ENCODE measurements around the gene ITPR1.

The ITPR1 gene

GRCh38 chr3:4666071-4666470, 172.9 kb downstream of the ITPR1 start:
- TF ChIP-seq YY1 (IDR thresholded peaks at IDR 0.05; ENCODE audit: insufficient read depth, insufficient read length) (no peak), ZNF274 (IDR thresholded peaks at IDR 0.05; ENCODE audit: low read depth, low read length) (no peak), SUZ12 (IDR thresholded peaks at IDR 0.05; ENCODE audit: extremely low read depth, insufficient read depth, insufficient read length) (no peak)
- Histone ChIP-seq H3K27me3 (ENCODE audit: insufficient read depth, insufficient read length) (no peaks in the 10 kb centered on the region), H3K36me3 (ENCODE audit: insufficient read depth, insufficient read length, low read length) (peaks cover 17% of the 10 kb centered on the region), H3K4me3 (ENCODE audit: insufficient read length, low read depth) (no peak overlapping the region), H3K9me3 (ENCODE audit: insufficient read depth, low read length) (no peaks in the 10 kb centered on the region), H3K4me1 (ENCODE audit: insufficient read depth, insufficient read length) (no peaks in the 10 kb centered on the region), H3K9ac (ENCODE audit: insufficient read length, low read depth) (no peak overlapping the region)
- no peak for DNase-seq (ENCODE audit: low read depth, low spot score)

DNA sequence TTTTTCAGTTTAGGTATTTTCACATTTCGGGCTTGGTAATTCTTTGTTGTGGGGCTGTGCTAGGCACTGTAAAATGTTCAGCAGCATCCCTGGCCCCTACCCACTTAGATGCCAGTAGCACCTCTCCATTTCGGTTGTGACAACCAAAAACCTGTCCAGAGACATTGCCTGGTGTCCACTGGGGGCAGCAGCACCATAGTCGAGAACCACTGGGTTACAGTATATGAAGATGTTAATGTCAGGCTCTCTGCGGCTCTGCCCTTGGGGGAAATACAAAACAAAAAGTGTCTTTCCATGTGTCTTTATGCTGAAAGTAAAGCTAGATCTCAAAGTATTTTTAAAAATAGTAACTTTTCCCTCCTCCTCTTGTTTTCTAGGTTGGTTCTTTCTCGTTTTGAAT, 177.2 kb downstream of the ITPR1 start:
- H3K4me1 ChIP-seq (ENCODE audit: insufficient read depth, insufficient read length), result no peaks in the 10 kb centered on the region
- peaks cover 2% of the 10 kb centered on the region for H3K36me3 ChIP-seq (ENCODE audit: insufficient read depth, insufficient read length, low read length)
- DNase-seq (ENCODE audit: low read depth, low spot score), result no peak
- H3K9ac ChIP-seq (ENCODE audit: insufficient read length, low read depth), result no peak overlapping the region
- TF ChIP-seq YY1 (IDR thresholded peaks at IDR 0.05; ENCODE audit: insufficient read depth, insufficient read length), result no peak
- TF ChIP-seq SUZ12 (IDR thresholded peaks at IDR 0.05; ENCODE audit: extremely low read depth, insufficient read depth, insufficient read length), result no peak
- no peak for TF ChIP-seq ZNF274 (IDR thresholded peaks at IDR 0.05; ENCODE audit: low read depth, low read length)
- no peaks in the 10 kb centered on the region for H3K27me3 ChIP-seq (ENCODE audit: insufficient read depth, insufficient read length)
- H3K9me3 ChIP-seq (ENCODE audit: insufficient read depth, low read length), result no peaks in the 10 kb centered on the region
- H3K4me3 ChIP-seq (ENCODE audit: insufficient read length, low read depth), result no peak overlapping the region

DNA sequence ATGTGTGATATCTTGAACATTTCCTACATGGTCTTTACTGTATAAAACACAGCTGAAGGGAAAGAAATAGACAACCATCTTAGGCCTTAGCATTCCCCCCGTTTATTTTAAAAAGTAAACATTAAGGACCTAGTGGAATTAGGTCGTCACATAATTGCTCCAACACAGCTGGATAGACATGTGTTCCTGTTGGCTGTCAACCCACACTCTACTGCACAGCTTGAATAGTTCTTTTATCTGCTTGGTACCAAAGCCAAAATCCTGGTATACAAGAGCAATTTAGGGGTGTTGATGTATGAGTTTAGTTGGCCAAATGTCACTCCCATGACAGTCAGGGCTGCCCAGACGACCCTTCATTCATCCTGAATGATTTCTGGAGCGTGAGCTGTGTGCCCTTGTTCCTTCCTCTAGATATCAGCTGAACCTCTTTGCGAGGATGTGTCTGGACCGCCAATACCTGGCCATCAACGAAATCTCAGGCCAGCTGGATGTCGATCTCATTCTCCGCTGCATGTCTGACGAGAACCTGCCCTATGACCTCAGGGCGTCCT, 179.7 kb downstream of the ITPR1 start:
- no peak for TF ChIP-seq SUZ12 (IDR thresholded peaks at IDR 0.05; ENCODE audit: extremely low read depth, insufficient read depth, insufficient read length)
- no peak for TF ChIP-seq ZNF274 (IDR thresholded peaks at IDR 0.05; ENCODE audit: low read depth, low read length)
- no peak overlapping the region for H3K9ac ChIP-seq (ENCODE audit: insufficient read length, low read depth)
- H3K4me3 ChIP-seq (ENCODE audit: insufficient read length, low read depth), result no peak overlapping the region
- DNase-seq (ENCODE audit: low read depth, low spot score), result no peak
- no peaks in the 10 kb centered on the region for H3K27me3 ChIP-seq (ENCODE audit: insufficient read depth, insufficient read length)
- H3K9me3 ChIP-seq (ENCODE audit: insufficient read depth, low read length), result no peaks in the 10 kb centered on the region
- no peaks in the 10 kb centered on the region for H3K4me1 ChIP-seq (ENCODE audit: insufficient read depth, insufficient read length)
- H3K36me3 ChIP-seq (ENCODE audit: insufficient read depth, insufficient read length, low read length), result peaks cover 5% of the 10 kb centered on the region

- H3K36me3 ChIP-seq (ENCODE audit: insufficient read depth, insufficient read length, low read length), result peaks cover 5% of the 10 kb centered on the region
- no peak overlapping the region for H3K9ac ChIP-seq (ENCODE audit: insufficient read length, low read depth)
- no peaks in the 10 kb centered on the region for H3K27me3 ChIP-seq (ENCODE audit: insufficient read depth, insufficient read length)
- H3K4me1 ChIP-seq (ENCODE audit: insufficient read depth, insufficient read length), result no peaks in the 10 kb centered on the region
- no peak overlapping the region for H3K4me3 ChIP-seq (ENCODE audit: insufficient read length, low read depth)
- no peaks in the 10 kb centered on the region for H3K9me3 ChIP-seq (ENCODE audit: insufficient read depth, low read length)
- TF ChIP-seq YY1 (IDR thresholded peaks at IDR 0.05; ENCODE audit: insufficient read depth, insufficient read length) (no peak), SUZ12 (IDR thresholded peaks at IDR 0.05; ENCODE audit: extremely low read depth, insufficient read depth, insufficient read length) (no peak), ZNF274 (IDR thresholded peaks at IDR 0.05; ENCODE audit: low read depth, low read length) (no peak)
- DNase-seq (ENCODE audit: low read depth, low spot score), result no peak
These were observed 181.1 kb downstream of the ITPR1 start for GRCh38 chr3:4674216-4674615.

DNA sequence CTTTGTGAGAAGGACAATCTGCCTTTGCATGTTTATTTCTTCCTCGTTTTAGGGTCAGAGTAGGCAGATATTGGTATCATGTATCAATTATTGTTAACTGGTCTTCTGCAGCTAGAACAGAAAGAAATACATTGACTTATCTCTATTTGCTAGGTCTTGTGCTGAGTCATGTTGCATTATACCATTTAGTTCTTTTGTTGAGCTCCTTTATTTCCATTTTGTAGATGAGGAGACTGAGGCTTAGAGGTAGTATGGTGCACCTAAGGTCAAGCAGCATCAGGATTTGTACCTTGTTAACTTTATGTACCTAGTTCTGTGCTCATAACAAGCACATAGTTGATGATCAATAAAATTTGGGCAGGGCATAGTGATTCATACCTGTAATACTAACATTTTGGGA, 182.6 kb downstream of the ITPR1 start:
- H3K9ac ChIP-seq (ENCODE audit: insufficient read length, low read depth), result no peak overlapping the region

DNA sequence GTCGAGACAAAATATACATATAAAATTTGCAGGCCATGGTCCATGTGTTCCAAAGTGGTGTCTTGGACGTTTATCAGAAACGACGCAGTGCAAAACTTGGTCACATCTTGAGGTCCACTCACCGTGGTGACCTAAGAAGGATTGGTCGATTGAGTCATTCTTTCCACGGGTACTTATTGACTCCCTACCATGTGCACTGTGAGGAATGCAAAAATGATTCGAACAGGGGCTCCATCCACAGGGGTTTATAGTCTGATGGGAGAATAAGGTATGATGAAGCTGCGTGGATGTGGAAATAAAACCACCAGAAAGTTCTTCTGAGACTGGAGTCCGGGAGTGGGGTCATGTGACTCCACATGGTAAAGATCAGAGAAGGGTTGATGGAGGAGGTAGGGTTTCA, 185.2 kb downstream of the ITPR1 start:
- TF ChIP-seq SUZ12 (IDR thresholded peaks at IDR 0.05; ENCODE audit: extremely low read depth, insufficient read depth, insufficient read length), result no peak
- TF ChIP-seq YY1 (IDR thresholded peaks at IDR 0.05; ENCODE audit: insufficient read depth, insufficient read length), result no peak
- TF ChIP-seq ZNF274 (IDR thresholded peaks at IDR 0.05; ENCODE audit: low read depth, low read length), result no peak
- Histone ChIP-seq H3K9me3 (ENCODE audit: insufficient read depth, low read length) (no peaks in the 10 kb centered on the region), H3K36me3 (ENCODE audit: insufficient read depth, insufficient read length, low read length) (peaks cover 7% of the 10 kb centered on the region), H3K4me1 (ENCODE audit: insufficient read depth, insufficient read length) (peaks cover 2% of the 10 kb centered on the region), H3K4me3 (ENCODE audit: insufficient read length, low read depth) (no peak overlapping the region), H3K9ac (ENCODE audit: insufficient read length, low read depth) (no peak overlapping the region), H3K27me3 (ENCODE audit: insufficient read depth, insufficient read length) (no peaks in the 10 kb centered on the region)
- no peak for DNase-seq (ENCODE audit: low read depth, low spot score)

More for the DNA sequence above, 182.6 kb downstream of the ITPR1 start:
- no peak overlapping the region for H3K4me3 ChIP-seq (ENCODE audit: insufficient read length, low read depth)
- TF ChIP-seq YY1 (IDR thresholded peaks at IDR 0.05; ENCODE audit: insufficient read depth, insufficient read length), result no peak
- no peak for TF ChIP-seq SUZ12 (IDR thresholded peaks at IDR 0.05; ENCODE audit: extremely low read depth, insufficient read depth, insufficient read length)
- TF ChIP-seq ZNF274 (IDR thresholded peaks at IDR 0.05; ENCODE audit: low read depth, low read length), result no peak
- DNase-seq (ENCODE audit: low read depth, low spot score), result no peak
- no peaks in the 10 kb centered on the region for H3K4me1 ChIP-seq (ENCODE audit: insufficient read depth, insufficient read length)
- H3K9me3 ChIP-seq (ENCODE audit: insufficient read depth, low read length), result no peaks in the 10 kb centered on the region
- no peaks in the 10 kb centered on the region for H3K27me3 ChIP-seq (ENCODE audit: insufficient read depth, insufficient read length)
- peaks cover 5% of the 10 kb centered on the region for H3K36me3 ChIP-seq (ENCODE audit: insufficient read depth, insufficient read length, low read length)

DNA sequence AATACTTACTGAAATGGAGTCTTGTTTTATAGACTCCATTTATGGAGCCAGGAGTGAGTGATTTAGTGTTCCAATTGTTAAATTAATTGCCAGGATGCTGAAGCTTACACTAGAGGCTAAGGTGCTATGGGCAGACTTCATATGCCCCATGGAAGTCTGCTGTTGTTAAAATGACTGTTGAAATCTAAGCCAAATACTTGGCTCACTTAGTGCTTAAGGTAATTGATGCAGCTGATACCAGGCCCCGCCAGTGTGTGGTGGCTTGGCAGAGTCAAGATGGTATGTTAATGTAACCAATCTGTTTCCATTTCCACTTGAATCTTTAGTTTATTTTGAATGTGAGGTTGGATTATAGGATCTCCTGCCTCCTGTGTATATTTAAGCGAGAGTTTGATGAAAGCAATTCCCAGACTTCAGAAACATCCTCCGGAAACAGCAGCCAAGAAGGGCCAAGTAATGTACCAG, 187.1 kb downstream of the ITPR1 start:
- Histone ChIP-seq H3K4me1 (ENCODE audit: insufficient read depth, insufficient read length) (peaks cover 2% of the 10 kb centered on the region), H3K9me3 (ENCODE audit: insufficient read depth, low read length) (no peaks in the 10 kb centered on the region), H3K9ac (ENCODE audit: insufficient read length, low read depth) (no peak overlapping the region), H3K36me3 (ENCODE audit: insufficient read depth, insufficient read length, low read length) (peaks cover 21% of the 10 kb centered on the region), H3K27me3 (ENCODE audit: insufficient read depth, insufficient read length) (no peaks in the 10 kb centered on the region), H3K4me3 (ENCODE audit: insufficient read length, low read depth) (no peak overlapping the region)
- DNase-seq (ENCODE audit: low read depth, low spot score), result no peak
- no peak for TF ChIP-seq YY1 (IDR thresholded peaks at IDR 0.05; ENCODE audit: insufficient read depth, insufficient read length)
- TF ChIP-seq ZNF274 (IDR thresholded peaks at IDR 0.05; ENCODE audit: low read depth, low read length), result no peak
- no peak for TF ChIP-seq SUZ12 (IDR thresholded peaks at IDR 0.05; ENCODE audit: extremely low read depth, insufficient read depth, insufficient read length)
